Measurements from ENCODE around the gene ARHGAP23.
"Not testable (repeated sequence)": the region's sequence is repeated elsewhere in the genome, so short reads cannot be mapped to it uniquely, and the experiment has no call there.

Gene ARHGAP23

GRCh38 chr17:38530856-38531255 is 102.6 kb downstream of the ARHGAP23 start:
- not testable (repeated sequence) for DNase-seq

DNA sequence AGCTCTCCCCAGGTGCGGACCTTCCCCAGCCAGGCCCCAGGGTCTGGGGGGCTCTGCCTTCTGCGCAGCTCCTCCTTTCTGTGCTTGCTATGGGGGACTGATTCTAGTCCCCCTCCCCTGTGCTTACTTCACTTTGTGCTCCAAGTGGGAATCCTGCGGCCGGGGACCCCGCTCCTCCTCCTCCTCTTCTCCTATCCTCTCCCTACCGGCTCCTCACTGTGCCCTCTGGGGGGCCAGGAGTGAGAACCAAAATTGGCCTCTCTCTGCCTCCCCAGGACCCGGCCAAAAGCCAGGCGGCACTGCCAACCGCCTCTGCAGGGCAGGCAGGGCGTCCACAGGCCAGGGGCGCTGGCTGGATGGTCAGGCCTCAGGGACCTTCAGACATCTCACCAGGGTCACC is 103.5 kb downstream of the ARHGAP23 start:
- not testable (repeated sequence) for DNase-seq

- no peak for DNase-seq
Measured at GRCh38 chr17:38532451-38532850, 104.2 kb downstream of the ARHGAP23 start.

DNA sequence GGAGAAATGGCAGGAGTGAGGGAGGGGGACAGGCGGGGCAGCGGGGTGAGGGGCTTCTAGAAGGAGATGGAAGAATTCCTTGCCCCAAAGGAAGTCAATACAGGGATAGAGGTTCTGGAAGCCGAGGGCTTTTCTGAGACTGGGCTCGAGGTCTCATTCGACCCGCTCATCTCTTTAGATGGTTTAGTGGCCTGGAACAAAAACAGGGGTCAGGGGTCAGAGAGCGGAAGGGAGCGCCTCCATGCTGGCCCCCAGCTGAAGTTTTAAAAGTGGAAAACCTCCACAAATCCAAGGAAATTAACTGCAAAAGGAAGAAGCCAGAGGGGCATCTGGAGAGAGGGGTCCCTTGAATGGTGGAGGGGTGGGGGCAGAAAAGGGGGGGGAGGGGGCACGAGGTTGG is 105.0 kb downstream of the ARHGAP23 start:
- no peak for DNase-seq

GRCh38 chr17:38533866-38534497 is 105.7 kb downstream of the ARHGAP23 start:
- no peak for DNase-seq

- DNase-seq: no peak
Measured at GRCh38 chr17:38534498-38534885, 106.2 kb downstream of the ARHGAP23 start.

DNA sequence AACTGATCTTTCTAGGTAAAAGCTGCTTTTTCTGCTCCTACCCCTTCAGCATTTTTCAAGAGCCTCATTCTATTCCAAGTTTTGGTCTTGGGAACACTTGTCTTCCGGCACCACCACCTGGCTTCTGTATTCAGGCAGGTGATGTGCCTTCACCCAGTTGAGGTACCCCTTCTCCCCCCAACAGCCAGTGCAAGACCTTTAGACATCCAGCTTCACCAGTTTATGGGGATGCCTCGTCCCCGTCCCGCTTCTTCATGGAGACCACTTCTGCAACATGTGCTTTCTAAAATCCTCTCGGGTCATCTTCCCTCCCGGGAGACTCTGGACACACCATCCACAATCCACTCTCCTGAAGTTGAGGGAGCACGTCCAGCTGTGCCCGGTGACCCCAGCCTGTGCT is 107.6 kb downstream of the ARHGAP23 start:
- no peak for DNase-seq

DNA sequence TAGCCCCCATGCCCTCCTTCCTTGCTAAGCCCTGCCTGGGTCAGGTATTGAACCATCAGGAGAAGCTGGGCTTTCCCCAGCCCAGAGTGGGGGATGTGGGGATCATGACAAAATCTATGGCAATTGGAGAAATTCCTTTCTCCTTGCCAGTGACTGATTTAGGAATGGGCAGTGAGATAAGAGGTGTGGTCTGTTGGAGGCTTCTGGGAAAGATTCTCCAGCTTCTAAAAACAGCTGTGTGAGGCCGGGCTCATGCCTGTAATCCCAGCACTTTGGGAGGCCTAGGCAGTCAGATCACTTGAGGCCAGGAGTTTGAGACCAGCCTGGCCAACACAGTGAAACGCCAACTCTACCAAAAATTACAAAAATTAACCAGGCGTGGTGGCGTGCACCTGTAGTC is 108.4 kb downstream of the ARHGAP23 start:
- no peak for DNase-seq

DNA sequence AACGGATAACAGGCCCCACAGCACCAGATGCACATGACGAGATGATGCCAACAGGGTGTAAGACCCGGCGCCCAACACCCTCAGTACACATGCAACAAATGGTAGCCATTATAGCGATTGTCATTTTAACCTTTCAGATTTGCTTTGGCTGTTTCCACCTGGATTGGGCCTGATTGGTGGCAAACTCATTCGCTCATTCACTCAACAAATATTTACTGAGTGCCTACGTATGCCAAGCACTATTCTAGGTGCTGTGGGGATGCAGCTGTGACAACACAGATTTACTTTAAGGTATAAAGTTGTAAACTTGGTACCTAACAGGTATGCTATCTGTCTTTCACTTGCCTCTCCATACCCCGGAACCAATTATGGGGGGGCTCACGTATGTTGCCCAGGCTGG is 110.6 kb downstream of the ARHGAP23 start:
- no peak for DNase-seq

DNA sequence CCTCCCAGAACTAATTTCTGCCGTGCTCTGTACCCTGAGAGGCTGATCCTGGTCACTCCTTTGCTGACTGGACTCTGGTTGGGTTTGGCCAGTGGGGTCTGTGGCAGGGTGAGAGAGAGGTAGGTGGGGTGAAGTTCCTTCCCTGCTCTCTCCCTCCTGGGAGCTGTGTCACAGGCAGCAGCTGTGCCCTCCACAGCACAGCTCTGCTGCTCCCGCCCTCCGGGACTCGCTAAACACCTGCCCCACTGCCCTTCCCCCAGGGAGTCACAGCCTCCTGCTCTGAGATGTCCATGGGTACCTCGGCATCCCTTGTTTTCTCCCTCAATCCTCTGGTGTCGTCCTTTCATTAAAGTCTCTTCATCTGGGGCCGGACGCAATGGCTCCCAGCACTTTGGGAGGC is 111.1 kb downstream of the ARHGAP23 start:
- DNase-seq: no peak

DNA sequence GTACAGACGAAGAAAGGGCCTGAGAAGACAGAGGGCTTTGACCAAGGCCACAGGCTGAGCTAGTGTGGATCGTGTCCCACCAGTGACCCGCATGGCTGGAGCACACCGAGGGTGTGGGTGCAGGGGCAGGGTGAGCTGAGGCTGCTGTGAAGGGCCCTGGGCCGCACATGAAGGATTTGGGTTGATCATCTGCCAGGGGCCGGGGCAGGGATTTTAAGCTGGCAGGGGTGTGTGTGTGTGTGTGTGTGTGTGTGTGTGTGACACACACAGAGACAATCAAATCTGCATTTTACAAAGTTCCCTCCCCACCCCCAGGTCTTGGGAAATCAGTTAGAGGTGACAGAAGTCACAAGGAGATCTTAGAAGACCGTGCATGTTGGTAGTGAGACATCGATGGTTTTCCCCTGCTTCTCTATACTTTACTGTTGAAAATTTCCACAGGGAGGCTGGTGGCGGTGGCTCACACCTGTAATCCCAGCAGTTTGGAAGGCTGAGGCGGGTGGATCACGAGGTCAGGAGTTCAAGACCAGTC is 112.3 kb downstream of the ARHGAP23 start:
- DNase-seq: no peak

DNA sequence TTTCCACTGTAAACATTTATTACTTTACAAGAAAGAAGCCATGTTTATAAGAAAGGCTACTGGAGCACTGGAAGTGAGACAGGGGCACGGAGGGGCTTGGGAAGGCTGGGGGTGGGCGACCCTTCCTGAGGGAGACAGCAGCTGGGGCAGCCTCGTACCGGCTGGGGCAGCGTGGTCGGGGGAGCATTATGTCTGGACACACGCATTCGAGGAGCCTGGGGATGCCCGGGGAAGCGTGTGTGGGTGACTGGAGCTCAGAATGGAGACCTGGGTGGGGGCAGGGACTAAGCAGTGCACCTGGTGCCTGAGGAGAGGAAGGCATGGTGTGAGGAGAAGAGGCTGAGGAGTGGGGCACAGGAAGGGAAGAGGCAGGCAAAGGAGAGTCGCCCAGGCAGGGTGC is 113.0 kb downstream of the ARHGAP23 start:
- DNase-seq: no peak

DNA sequence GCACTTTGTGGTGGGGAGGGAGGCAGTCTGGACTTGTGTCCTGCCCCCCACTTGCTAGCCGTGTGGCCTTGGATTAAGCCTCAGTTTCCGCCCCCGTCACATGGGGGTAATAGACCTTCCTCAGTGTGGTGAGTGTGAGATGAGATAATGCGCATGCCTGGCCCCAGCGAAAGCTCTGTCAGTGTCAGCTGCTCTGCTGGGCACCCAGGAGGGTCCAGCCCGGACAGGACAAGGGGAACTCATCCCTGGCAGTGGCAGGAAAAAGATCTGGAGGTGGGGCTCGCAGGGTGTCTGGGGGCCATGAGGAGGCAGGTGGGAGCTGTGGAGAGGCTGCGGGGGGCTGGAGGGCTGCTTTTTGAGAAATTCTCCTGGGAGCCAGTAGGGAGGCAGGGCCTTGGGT is 114.0 kb downstream of the ARHGAP23 start:
- DNase-seq: no peak

- no peak for DNase-seq
Measured at GRCh38 chr17:38543403-38544174, 115.3 kb downstream of the ARHGAP23 start.

DNA sequence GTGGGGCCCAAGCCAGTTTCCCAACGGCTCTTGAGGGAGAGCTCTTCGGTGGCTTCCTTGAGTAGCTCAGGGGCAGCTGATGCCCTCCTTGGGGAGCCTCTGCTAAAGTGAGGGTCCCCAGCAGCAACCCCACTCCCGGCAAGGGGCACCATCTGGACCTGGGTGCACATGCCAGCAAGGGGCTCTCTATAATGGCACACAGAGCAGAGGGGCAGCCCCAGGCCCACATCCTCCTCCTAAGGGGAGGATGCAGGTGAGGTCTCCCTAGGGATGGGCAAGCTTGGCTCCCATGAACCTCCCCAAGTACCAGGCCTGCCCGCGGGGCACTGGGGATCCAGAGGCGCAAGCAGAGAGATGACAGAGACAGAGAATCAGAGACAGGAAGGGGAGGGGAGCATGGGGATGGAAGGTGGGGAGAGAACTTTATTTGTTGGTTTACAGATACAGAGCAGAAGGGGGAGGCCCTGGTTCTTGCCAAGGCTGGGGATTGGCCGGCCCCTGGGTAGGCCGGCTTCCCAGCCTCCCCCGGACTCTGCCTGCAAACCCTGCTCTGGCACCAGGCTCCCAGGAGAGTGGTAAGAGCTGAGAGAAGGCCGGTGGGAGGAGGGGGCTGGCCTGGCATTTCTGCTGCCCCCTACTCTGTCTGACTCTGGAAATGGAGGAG is 116.0 kb downstream of the ARHGAP23 start:
- DNase-seq: no peak

DNA sequence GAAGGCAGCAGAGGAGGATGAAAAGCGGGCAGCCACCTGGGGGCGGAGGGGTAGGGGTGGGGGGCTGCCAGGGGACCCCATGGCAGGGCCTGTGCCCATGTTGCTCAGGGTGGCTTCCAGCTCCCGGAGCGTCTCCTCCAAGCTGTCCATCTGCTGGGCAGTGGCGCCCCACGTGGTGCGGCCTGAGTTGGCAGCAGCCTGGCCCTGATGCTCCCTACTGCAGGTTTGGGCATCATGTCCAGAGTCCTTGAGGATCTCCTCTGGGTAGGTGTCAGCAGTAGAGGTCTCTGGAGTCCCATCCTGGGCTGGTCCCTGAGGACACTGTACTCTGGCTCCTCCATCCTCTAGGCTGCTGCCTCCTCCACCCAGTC is 116.6 kb downstream of the ARHGAP23 start:
- no peak for DNase-seq

DNA sequence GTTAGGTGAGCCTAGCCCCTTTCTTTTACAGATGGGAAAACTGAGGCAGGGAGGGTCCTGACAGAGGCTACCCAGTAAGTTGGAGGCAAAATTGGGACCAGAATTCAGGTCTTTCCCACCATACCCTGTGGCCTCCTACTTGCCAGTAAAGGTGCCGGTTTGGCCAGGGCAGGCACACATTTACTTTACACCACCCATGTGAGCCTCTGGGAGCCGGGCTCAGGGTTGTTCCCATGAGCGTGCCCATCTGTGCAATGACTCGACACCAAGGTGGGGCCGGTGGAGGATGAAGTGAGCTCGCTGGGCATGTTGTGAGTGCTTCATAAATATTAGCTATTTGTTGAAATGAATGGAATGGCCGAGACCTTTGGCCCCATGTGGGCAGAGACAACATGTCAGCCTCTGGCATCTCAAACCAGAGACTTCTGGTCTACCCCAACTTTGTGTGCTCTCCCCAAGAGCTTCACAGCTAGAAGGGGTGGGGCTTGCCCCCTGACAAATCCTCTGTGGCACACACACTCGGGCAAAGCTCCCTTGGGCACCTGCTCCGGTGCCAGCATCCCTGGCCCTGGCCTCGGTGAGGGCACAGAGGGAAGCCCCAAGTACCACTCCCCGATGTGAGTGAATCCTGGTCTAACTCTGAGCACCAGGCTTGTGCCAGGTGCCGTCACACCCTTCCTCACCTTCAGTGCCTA is 117.4 kb downstream of the ARHGAP23 start:
- DNase-seq: no peak

DNA sequence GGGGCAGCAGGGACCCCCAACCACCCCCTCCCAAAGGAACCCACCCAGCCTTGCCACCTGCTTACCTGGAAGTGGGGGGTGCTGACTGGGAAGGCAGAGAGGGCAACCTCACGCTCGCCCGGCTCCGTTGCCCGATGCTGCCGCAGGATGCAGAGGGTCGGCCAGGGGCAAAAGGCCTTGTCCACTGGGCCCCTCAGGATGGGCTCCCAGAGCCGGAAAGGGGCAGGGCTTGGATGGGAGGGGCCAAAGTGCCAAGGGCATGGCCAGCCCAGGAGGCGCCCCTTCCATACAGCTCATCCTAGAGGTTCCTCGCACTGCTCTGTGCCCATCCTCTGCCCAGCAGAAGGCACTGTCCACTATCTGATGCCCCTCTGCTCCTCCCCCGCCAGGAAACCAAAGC is 118.1 kb downstream of the ARHGAP23 start:
- no peak for DNase-seq

- no peak for DNase-seq
Measured at GRCh38 chr17:38547444-38547843, 119.2 kb downstream of the ARHGAP23 start.

DNA sequence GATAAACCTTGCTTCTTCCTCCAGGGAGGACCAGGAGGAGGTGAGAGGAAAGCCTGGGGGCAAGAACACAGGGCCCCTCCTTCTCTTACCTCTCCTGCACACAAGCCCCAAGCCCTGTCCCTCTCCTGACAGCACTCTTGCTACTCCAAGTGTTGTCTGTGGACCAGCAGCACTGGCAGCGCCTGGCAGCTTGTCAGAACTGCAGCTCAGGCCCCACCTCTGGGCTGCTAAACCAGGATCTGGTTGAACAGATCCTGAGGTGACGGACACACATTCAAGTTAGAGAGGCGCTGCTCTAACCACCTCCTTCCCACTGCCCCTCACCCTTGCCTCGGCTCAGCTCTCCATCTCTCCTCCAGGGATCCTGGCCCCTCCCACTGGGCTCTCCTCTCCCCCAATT is 121.0 kb downstream of the ARHGAP23 start:
- DNase-seq: no peak

DNA sequence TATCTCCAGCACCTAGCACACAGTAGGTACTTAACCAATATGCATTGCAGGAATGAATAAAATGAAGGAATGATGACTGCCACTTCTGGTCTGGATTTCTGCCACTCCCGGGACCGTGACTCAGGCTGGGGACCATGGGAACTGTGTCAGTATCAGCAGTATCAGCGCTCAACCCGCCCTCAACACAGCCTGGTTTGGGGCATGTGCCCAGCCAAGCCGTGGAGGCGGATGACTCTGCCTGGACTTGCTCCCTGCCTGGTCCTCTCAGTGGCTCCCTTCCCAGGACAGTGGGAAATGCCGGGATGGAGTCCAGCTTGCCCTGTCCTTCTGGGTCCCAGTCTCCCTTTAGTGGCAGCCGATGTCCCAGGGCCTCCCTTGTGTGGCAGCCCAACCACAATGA is 122.4 kb downstream of the ARHGAP23 start:
- DNase-seq: no peak

GRCh38 chr17:38551121-38551520 is 122.9 kb downstream of the ARHGAP23 start:
- no peak for DNase-seq

DNA sequence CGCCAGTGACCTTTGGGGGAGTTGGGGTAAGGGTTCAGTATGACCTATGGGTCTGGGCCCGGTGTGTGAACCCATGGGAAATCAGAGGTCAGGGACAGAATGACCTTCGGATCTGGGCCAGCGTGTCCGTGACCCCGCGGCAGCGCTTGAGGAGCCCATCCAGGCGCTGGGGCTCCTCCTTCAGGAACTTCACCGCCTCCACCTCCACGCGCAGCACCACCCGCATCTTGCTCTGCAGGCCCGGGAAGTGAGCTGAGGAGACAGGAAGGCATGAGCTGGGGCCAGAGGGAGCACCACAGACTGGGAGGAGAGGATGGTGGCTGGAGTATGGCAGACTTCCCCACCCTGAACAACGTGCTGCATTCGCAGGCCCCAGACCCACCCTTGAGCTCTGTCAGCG is 124.1 kb downstream of the ARHGAP23 start:
- DNase-seq: no peak
